Transverse colon (tissue), 4 donors: ENCODE results near the gene CASP4.

Experiments used
- CTCF ChIP-seq, 5 experiments: fragments of 200-600 bp in 3 of 5; fragments of 450-650 bp in 2 of 5; sonication (generic) in 3 of 5; IDR thresholded peaks; 1 replicate in 2 of 5; 2 replicates in 3 of 5; pipeline ENCODE4 v1.5.1; 2016 to 2017; ENCODE audit warnings: antibody characterized with exemption in 5 of 5, inconsistent platforms in 3 of 5, mild to moderate bottlenecking in 2 of 5, moderate library complexity in 1 of 5
- EP300 ChIP-seq: sonication (generic); formaldehyde crosslinking; IDR thresholded peaks from one replicate; pipeline ENCODE4 v1.6.1; 2017; ENCODE audit warnings: antibody characterized with exemption, low read depth
- POLR2A ChIP-seq: fragments of 450-650 bp; IDR thresholded peaks from one replicate; pipeline ENCODE4 v1.6.1; 2016; ENCODE audit warnings: antibody characterized with exemption, mild to moderate bottlenecking, moderate library complexity
- POLR2AphosphoS5 ChIP-seq, 3 donors: sonication (generic); formaldehyde crosslinking; IDR thresholded peaks; one replicate each; pipeline ENCODE4 v1.6.1; 2016; ENCODE audit warnings: antibody characterized with exemption in 3 of 3

GRCh38 chr11:104968856-104969776 is 742 bp upstream of the CASP4 start:
- TF ChIP-seq CTCF (IDR thresholded peaks at IDR 0.05) (no peak), POLR2A (no peak), POLR2AphosphoS5 (IDR thresholded peaks at IDR 0.05) (no peak), EP300 (no peak)
